ENCODE data around the gene DNAJA2. TPM values are rescaled to one million over a fixed set of nuclear protein-coding genes. Genes with fewer than 3 reads are reported as not detected.
"Not testable (repeated sequence)": the region's sequence is repeated elsewhere in the genome, so short reads cannot be mapped to it uniquely, and the experiment has no call there.

The DNAJA2 gene
- polyA plus RNA-seq, 2 of the 4 experiments (the other 2 are of a cell fraction): 33.7 to 82.3 TPM

GRCh38 chr16:47013910-47014309 lies 40.4 kb upstream of the DNAJA2 start (continued):
- TF ChIP-seq HMGXB4 (CRISPR knock-in tag; IDR thresholded peaks at IDR 0.05; ENCODE audit: borderline replicate concordance) (no peak), CEBPB (IDR thresholded peaks at IDR 0.05) (no peak), ESRRA (IDR thresholded peaks at IDR 0.05; ENCODE audit: borderline replicate concordance, low read length) (no peak)

- DNase-seq (ENCODE audit: low read depth in 1 of 2, low spot score in 1 of 2) (no peak), FAIRE-seq (no peak)
Observed at GRCh38 chr16:47013172-47013571, 39.7 kb upstream of the DNAJA2 start.

GRCh38 chr16:47010812-47011211 lies 37.3 kb upstream of the DNAJA2 start:
- FAIRE-seq; H3K4me1 ChIP-seq; H3K27ac ChIP-seq; H3K9me3 ChIP-seq; POLR2A ChIA-PET; H3K4me2 ChIP-seq; DNase-seq (ENCODE audit: low read depth in 1 of 2, low spot score in 1 of 2); ATAC-seq; H3K4me3 ChIP-seq; CTCF ChIA-PET: not testable (repeated sequence)
- WGBS (ENCODE audit: missing lambda C conversion rate): 46% methylated on average over 2 of the region's 2 CpGs

More at GRCh38 chr16:47013172-47013571, 39.7 kb upstream of the DNAJA2 start:
- ChIA-PET POLR2A (no interaction called here), CTCF (no interaction called here)
- no peaks in the 10 kb centered on the region for H3K4me1 ChIP-seq
- H3K4me2 ChIP-seq: no peak overlapping the region
- no peak overlapping the region for H3K4me3 ChIP-seq
- TF ChIP-seq MAFK (IDR thresholded peaks at IDR 0.05; ENCODE audit: partially characterized antibody) (no peak), SREBF2 (IDR thresholded peaks at IDR 0.05) (no peak), FOSB (CRISPR knock-in tag; IDR thresholded peaks at IDR 0.05) (no peak), ATOH8 (CRISPR knock-in tag; IDR thresholded peaks at IDR 0.05; ENCODE audit: low read depth) (no peak), NPAS2 (CRISPR knock-in tag; IDR thresholded peaks at IDR 0.05; ENCODE audit: borderline replicate concordance) (no peak), ZC3H11A (IDR thresholded peaks at IDR 0.05) (no peak), POLR2A (IDR thresholded peaks at IDR 0.05; ENCODE audit: low read length) (no peak), RAD21 (conservative IDR thresholded peaks at IDR 0.05 in 1 of 2, IDR thresholded peaks at IDR 0.05 in 1 of 2) (no peak)
- no peak overlapping the region for H3K27ac ChIP-seq
- no peaks in the 10 kb centered on the region for H3K9me3 ChIP-seq
- 74% methylated on average over 4 of the region's 4 CpGs for WGBS (ENCODE audit: missing lambda C conversion rate)
- no peak for ATAC-seq

- FAIRE-seq: no peak
- H3K9me3 ChIP-seq: no peaks in the 10 kb centered on the region
- no peak overlapping the region for H3K4me2 ChIP-seq
- WGBS (ENCODE audit: missing lambda C conversion rate): 59% methylated on average over 2 of the region's 2 CpGs
- DNase-seq (ENCODE audit: low read depth in 1 of 2, low spot score in 1 of 2): no peak
- TF ChIP-seq BHLHE40 (IDR thresholded peaks at IDR 0.05; ENCODE audit: low read depth, low read length) (no peak), GATA3 (IDR thresholded peaks at IDR 0.05; ENCODE audit: borderline replicate concordance) (no peak), ATOH8 (CRISPR knock-in tag; IDR thresholded peaks at IDR 0.05; ENCODE audit: low read depth) (no peak), CBX2 (IDR thresholded peaks at IDR 0.05; ENCODE audit: borderline replicate concordance, low read depth) (no peak), HEYL (CRISPR knock-in tag; IDR thresholded peaks at IDR 0.05) (no peak), CHD4 (IDR thresholded peaks at IDR 0.05; ENCODE audit: borderline replicate concordance) (no peak), ZFP36 (IDR thresholded peaks at IDR 0.05; ENCODE audit: borderline replicate concordance, partially characterized antibody) (no peak), HES2 (IDR thresholded peaks at IDR 0.05) (no peak), SMC3 (IDR thresholded peaks at IDR 0.05) (no peak), ESRRA (IDR thresholded peaks at IDR 0.05; ENCODE audit: borderline replicate concordance, low read length) (no peak), PHF8 (IDR thresholded peaks at IDR 0.05; ENCODE audit: borderline replicate concordance, low read depth) (no peak), E2F6 (IDR thresholded peaks at IDR 0.05; ENCODE audit: borderline replicate concordance, low read depth) (no peak), USF2 (IDR thresholded peaks at IDR 0.05) (no peak), NFE2L2 (conservative IDR thresholded peaks at IDR 0.05; ENCODE audit: low read length) (no peak), POLR2A (IDR thresholded peaks at IDR 0.05; ENCODE audit: low read length) (no peak), ZSCAN20 (CRISPR knock-in tag; IDR thresholded peaks at IDR 0.05) (no peak)
- no peak for ATAC-seq
- H3K27ac ChIP-seq: no peak overlapping the region
- H3K4me1 ChIP-seq: no peaks in the 10 kb centered on the region
- POLR2A ChIA-PET: no interaction called here
- CTCF ChIA-PET: interaction anchor here (0.9 kb wide), 1 partner anchor 11 kb away, joined by 5 read pairs; no protein-coding TSS in a partner anchor
- H3K4me3 ChIP-seq: no peak overlapping the region
Observed at GRCh38 chr16:47008612-47009011, 35.1 kb upstream of the DNAJA2 start.
